Measurements from ENCODE around the gene UBE2D4.
"Not testable (repeated sequence)": the region's sequence is repeated elsewhere in the genome, so short reads cannot be mapped to it uniquely, and the experiment has no call there.

UBE2D4 gene

DNA sequence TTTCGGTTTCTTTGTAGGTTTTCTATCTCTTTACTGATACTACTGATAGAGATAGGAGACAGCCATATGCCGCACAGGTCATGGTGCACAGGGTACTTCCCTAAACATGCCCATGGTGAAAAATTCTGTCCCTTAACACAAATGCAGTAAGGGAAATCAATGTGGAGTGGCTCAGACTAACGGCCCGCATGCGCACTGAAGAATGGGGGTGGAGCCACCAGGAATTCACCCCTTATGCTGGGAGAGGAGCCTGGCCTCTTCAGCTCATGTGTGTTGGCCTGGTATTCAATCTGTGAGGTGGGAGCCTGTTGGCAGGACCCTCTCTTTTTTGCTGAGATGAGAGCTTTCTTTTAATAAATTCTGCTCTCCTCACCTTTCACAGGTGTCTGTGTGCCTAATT, 11.4 kb upstream of the UBE2D4 start:
- DNase-seq (ENCODE audit: low read depth in 2 of 2) = no peak

DNA sequence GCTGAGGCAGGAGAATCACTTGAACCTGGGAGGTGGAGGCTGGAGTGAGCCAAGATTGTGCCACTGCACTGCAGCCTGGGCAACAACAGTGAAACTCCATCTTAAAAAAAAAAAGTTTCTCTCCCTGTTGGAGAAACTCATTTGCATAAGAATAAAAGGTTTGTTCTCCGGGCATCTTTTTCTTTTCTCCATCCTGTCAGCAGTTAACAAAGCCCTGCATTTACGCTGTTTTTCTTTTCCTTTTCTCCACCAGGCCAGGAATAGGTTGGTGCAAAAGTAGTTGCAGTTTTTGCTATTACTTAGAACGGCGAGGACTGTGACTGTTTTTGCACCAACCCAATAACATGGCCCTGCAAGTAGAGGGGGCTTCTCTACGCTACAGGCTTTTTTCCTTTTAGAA, 10.3 kb upstream of the UBE2D4 start:
- DNase-seq (ENCODE audit: low read depth in 2 of 2) = no peak

DNA sequence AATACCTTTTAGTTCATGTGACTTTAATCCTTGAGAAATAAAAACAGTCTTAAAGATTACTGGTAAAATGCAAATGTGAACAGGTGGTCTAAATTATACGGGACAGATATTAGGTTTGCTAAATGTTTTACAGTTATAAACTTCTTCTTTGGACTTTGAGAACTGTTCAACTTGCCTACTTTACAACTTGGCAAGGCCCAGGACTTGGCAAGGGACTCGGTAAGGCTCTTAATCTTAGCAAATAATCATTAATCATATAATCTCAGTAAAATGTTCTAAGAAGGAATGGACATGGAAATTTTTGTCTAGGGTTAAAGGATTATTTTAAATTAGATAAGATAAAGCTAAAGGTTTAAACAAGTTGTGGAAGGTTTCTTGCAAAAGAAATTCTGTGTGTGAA, 4.8 kb upstream of the UBE2D4 start:
- DNase-seq (ENCODE audit: low read depth in 2 of 2) = no peak

DNA sequence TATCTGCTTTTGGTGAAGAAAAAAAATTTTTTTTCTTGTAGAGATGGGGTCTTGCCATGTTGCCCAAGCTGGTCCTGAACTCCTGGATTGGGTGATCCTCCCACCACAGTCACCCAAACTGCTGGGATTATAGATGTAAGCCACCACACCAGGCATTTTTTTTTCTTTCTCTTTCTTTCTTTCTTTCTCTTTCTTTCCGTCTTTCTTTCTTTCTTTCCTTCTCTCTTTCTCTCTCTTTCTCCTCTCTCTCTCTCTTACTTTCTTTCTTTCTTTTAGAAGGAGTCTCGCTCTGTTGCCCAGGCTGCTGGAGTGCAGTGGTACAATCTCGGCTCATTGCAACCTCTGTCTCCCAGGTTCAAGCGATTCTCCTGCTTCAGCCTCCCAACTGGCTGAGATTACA, 3.5 kb upstream of the UBE2D4 start:
- no peak for DNase-seq (ENCODE audit: low read depth in 2 of 2)

DNA sequence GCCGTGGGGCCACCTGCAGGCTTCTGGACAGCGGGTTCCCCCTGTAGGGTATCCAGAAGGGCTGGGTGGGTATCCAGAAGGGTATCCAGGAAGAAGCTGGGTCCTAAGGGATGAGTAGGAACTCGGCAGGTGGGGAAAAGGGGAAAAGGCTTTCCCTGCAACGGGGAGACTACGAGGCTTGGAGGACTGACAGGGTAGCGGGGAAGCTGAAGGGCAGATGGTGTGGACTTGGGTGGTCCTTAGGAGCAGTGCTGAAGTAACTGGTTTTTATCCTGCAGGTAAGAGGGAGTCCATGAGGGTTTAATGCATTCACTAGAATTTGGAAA, 525 bp downstream of the UBE2D4 start:
- no peak for DNase-seq (ENCODE audit: low read depth in 2 of 2)

DNA sequence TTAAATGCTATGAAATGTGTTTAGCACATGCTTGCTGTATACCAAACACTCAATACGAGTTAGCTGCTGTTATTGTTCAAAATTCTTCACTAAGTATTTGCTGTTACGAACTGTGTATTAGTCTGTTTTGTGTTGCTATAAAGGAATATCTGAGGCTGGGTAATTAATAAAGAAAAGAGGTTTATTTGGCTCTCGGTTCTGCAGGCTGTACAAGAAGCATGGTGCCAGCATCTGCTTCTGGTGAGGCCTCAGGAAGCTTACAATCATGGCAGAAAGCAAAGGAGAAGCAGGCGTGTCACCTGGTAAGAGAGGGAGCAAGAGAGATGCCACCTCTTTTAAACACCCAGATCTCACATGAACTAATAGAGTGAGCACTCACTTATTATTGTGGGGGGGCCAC, 1.6 kb downstream of the UBE2D4 start:
- no peak for DNase-seq (ENCODE audit: low read depth in 2 of 2)

DNA sequence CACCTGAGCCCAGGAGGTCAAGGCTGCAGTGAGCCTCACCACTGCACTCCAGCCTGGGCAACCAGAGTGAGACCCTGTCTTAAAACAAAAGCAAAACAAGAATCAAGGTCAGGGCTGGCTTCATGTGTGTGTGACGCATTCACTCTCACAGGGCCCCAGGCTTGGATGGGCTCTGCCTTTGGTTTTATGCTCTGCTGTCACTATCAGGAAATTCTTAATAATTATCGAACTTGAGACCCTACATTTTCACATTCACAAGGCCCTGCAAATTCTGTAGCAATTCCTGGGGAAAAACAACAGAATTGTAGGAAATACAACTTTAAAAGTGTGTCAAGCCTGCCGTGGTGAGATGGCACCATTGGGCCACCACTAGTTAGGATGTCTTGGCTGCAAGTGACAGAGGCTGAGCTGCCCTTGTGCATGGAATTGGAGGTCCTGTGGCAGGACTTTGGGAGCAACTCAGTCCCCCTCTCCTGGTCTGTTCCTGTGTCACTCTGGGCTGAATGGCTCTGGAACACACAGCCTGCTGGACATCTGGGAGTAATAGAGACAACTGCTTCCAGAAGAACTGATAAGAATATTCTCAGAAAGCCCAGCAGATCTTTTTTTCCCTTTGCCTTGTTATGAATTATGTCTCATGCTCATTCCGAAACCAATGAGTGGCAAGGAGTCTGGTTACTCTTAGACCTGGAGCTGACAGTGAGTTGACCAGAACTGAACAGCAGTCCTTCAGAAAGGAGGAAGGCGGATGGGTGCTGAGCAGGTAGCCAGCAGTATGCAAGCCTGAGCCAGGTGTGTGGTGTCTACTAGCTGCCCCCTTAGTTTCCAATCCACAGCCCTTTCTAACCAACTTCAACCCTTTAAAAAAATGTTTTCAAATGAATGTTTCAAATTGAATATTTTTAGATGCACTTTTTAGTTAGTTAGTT, 3.6 kb downstream of the UBE2D4 start:
- no peak for DNase-seq (ENCODE audit: low read depth in 2 of 2)

DNA sequence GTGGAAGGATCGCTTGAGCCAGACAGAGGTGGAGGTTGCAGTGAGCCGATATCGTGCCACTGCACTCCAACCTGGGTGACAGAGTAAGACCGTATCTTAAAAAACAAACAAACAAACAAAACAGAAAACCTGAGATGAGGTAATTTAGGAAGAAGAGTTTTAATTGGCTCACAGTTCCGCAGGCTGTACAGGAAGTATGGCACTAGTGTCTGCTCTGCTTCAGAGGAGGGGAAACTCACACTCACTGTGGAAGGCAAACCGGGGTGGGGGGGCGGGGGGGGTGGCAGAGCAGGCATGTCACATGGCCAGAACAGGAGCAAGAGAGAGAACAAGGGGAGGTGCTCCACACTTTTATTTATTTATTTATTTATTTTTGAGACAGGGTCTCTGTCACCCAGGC, 5.1 kb downstream of the UBE2D4 start:
- no peak for DNase-seq (ENCODE audit: low read depth in 2 of 2)

DNA sequence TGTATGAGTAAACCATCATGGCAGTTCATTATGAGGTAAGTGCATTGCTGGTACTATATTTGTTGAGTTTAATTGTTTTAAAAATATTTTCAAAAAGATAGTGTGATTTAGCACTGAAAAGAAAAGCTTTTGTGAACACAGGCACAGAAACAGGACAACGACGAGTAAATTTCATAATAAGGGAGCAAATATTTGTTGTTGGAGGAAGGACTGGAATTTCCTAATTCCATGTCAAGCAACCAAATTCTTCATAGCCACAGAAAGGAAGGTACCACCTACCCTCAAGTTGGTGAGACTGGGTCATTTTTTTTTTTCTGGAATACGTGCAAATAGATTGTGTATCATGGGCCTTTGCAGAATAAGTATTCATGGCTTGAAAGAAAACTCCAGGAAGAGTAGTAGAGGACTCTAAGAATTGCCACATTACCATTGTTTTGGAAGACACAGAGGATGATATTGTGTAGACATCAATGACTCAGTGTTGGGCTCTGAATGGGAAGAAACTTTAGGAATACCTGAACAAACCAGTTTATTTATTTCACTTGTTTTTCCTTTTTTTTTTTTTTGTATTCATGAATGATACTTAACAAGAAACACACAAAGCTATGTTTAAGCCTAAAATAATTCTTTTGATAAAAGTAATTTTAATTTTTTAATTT, 7.8 kb downstream of the UBE2D4 start:
- no peak for DNase-seq (ENCODE audit: low read depth in 2 of 2)

DNA sequence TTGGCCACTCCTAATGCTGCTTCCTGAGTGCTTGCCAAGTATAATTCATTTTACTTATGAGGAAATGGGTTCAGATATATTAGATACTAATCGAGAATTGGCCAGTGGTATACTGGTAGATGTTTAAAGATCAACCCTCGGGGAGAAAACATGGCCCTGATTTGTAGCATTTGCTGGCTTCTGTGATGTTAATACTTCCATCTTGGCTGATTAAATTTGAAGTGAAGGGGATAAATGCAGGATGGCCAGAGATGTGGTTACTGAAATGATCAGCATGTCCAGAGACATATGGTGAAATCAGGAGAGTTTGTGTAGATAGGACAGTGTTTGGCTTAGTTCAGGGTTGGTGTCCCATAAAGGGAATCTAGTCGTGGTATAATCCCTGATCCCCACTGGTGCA, 11.2 kb downstream of the UBE2D4 start:
- DNase-seq (ENCODE audit: low read depth in 2 of 2) = no peak

DNA sequence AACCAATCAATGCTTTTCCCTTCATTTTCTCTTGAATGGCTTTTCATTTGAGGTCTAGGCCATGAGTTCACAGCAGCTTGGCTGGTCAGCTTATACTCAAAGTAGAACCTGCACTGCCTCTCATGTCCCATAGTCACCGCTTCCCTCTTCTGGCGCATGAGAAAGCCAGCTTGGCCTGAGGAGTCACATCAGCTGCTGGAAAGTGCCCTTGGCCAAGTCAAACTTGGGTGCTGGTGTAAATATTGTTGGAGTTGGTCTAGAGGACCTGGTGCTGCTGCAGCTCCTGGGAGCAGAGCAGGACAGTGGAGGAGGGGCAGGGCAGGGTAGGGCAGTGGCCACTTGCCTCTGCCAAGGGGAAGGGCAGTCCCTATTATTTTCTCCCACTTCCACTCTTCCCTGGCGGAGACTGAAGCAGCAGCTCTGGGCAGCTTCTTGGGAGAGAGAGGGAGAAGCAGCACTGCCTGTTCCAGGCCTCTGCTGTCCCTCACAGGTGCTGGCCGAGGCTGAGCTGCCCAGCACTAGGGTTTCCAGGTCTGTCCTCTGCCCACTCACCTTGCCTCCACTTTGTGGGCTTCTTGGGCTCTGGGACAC, 12.8 kb downstream of the UBE2D4 start:
- no peak for DNase-seq (ENCODE audit: low read depth in 2 of 2)

DNA sequence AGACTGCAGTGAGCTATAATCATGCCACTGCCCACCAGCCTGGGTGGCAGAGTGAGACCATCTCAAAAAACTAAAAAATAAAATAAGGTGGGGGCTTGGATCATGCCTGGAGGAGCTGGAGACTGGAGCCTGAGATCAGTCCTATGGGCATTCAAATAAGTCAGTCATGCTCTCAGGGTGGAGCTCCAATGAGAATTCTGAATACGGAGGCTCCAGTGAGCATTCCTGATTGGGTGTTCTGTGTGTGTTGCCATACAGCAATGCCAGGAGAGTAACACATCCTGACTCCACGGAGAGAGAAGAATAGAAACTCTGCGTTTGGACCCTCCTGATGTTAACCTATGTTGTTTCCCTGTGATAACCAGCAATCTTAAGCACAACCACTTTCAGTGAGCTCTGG, 16.0 kb downstream of the UBE2D4 start:
- no peak for DNase-seq (ENCODE audit: low read depth in 2 of 2)

DNA sequence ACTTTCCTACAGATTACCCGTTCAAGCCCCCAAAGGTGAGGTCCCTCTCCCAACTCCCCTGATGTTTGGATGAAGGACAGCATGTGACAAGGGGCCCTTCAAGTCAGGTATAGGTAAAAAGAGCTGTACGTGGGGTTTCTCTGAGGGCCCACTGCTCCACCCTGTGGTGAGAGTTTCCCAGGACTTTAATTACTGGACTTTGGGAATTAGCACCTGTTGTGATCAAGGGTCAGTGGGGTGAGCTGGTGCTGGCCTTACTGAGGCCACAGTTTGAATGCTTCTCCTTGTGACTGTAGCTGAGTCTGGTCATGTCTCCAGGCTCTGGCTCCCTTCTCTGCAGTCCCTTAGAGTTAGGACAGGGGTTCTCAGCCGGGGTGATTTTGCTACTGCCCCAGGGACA, 16.8 kb downstream of the UBE2D4 start:
- no peak for DNase-seq (ENCODE audit: low read depth in 2 of 2)

DNA sequence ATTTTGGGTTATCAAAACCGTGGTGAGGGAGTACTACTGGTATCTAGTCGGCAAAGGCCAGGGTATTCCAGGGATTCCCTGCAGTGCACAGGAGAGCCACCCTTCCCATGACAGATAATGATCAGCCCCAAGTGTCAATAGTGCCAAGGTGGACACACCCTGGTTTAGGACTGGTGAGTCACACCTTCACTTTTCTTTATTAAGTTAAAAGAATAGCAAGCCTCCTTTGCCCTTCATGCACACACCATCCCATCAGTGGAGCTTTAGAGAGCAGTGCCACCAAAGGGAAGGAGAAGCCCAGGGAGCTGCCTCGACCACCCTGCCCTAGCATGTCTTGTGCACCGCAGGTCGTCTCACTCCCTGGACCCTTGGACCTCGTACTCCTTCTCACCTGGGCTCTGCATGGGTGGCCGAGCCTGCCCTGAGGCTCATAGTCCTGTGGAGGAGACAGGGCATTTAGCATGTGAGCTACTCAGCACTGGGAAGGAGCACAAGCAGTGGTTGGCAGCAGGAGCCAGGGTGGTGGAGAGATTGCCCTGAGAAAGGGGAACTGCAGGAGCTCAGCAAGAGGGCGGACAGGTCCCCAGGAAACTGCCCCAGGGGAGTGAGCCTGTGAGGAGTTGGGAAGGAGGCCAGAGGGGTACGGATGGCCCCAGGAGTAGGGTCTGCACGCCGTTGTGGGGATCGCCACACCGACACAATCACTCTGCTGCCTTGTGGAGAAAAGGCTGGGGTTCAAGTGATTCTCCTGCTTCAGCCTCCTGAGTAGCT, 17.4 kb downstream of the UBE2D4 start:
- DNase-seq (ENCODE audit: low read depth in 2 of 2) = no peak

DNA sequence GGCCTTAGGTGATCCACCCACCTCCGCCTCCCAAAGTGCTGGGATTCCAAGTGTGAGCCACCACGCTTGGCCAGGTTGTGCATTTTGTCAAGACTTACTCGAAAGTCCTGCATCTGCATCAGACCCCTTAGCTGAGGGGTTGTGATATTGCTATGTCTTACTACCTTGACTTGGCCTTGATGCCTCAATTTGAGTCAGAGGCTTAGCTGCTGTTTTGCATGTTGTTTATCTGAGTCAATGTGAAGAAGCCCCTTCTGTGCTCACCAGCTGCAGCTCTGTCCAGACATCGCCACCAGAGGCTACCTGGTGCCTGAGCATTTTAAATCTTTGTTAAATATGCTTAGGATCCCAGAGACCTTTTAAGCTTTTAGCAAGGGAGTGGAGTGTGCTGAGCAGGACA, 18.1 kb downstream of the UBE2D4 start:
- DNase-seq (ENCODE audit: low read depth in 2 of 2) = no peak

DNA sequence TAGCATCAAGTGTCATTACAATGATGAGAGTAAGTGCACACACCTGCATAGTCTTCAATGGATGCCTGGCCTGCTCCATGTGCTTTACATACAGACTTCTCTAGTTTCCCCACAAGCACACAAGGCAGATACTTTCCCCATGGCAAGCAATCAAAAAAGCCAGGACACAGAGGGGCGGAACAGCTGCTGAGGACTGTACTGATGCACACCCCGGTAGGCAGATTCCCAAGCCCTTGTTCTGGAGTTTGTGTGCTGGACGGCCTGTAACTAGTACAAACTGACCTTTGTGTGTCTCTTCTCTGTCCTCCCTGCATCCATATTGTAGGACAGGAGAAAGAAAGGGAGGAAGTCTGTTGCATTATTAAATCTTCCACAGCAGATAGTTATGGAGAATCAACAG, 25.8 kb downstream of the UBE2D4 start:
- no peak for DNase-seq (ENCODE audit: low read depth in 2 of 2)

DNA sequence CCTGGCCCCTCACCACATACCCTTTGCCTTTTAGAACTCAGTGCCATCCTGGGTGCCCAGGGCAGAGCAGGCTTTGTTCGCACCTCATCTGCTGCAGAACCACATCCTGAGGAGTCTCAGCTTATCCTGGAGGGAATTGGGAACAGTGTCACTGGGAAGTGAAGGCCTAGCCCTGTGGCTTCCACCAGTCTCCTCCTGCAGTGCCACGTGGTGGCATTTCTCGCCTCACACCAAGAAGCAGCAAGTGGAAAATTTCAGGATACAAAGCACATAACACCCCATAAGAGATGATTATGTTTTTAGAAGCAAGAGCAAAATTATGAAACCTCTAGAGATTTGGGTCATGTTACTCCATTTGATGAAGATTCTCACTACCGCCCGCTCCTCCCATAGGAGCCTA, 26.8 kb downstream of the UBE2D4 start:
- no peak for DNase-seq (ENCODE audit: low read depth in 2 of 2)

DNA sequence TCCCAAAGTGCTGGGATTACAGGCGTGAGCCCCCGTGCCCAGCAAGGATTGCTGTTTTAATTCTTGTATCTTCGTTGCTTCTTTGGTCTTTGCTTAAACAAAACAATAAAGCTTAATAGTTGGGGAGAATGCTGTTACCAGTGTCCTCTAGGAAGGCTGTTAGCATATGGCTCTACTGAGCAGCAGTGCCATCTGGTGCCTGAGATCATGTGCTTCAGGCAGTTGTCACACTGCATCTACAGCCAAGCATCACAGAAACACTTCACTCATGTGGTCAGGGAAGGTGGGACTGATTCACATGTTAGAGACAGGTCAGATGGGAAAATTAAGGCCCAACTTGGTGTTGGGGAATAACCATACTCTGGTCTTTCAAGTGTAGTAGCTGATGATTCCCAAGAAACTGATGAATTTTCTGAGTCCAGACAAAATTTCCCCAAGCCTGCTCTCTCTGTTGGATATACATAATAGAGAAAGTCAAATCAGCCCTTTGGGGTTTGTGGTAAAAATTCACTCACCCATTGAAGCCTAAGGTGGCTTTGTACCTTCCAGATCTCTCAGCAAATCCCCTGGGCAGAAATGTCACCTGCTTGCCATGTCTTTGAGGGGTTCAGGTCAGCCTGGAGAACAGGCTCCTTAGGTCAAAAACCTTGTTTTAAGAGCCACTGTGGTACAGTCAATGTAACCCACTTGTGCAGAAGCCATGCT, 28.4 kb downstream of the UBE2D4 start:
- DNase-seq (ENCODE audit: low read depth in 2 of 2) = peak; percentile 3 to 8

DNA sequence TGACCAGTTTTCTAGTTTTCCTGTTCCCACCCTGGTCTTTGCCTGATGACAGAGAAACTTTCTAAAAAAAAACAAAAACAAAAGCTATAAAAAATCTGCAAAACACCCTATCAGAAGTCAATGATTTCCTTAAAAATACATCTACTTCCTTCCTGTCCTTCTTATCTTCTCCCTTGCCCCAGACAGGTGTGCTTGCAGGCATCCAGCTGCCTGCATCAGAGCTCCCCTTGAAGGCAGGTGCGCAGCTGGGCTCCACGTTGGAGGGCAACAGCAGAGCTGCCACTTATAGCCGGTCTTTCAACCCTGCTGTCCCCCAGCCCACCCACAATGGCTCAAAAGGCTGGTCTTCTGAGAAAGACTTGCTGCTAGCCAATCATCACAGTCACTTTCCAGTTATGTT, 29.8 kb downstream of the UBE2D4 start:
- no peak for DNase-seq (ENCODE audit: low read depth in 2 of 2)

DNA sequence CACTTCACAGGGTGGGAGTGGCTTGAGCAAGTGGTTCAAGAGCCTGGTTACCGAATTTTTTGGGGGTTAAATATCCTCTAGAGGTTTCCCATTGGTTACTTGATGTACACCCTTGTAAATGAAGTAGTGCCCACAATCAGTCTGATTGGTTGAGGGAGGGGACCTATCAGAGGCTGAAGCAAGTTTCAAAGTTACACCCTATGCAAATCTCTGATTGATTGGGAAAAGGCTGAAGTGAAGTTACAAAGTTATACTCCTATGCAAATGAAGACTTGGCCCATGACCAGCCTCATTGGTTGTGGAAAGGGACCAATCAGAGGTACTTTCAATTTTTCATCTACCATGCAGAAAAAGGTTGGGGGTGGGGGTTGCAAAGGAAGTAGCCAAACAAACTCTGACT, 34.7 kb downstream of the UBE2D4 start:
- DNase-seq (ENCODE audit: low read depth in 2 of 2) = no peak

DNA sequence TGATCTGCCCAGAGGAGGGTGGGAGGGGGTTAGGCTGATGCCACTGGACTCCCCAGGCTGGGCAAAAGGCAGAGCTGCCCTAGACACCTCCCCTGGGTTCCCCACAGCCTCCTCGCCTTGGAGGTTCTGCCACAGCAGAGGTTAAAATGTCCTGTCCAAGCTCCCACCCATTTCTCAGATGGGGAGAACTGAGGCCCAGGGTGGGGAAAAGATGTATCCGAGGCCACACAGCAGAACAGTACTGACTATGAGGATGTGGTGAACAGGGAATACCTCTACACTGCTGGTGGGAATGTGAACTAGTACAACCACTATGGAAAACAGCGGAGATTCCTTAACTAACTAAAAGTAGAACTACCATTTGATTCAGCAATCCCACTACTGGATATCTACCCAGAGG, 40.2 kb downstream of the UBE2D4 start:
- DNase-seq (ENCODE audit: low read depth in 2 of 2) = not testable (repeated sequence)
